ENCODE measurements around the gene LSM4.

GRCh38 chr19:18319591-18320135, 3.2 kb downstream of the LSM4 start:
- TF ChIP-seq EP300 (IDR thresholded peaks at IDR 0.05; ENCODE audit: low read depth) (peak; percentile 91), CTCF (IDR thresholded peaks at IDR 0.05) (no peak)
